Neural progenitor cell (in vitro differentiated cells): ENCODE measurements around the gene NFE2L1. TPM values are rescaled to one million over a fixed set of nuclear protein-coding genes. Genes with fewer than 3 reads are reported as not detected.

Source experiments
- DNase-seq: peaks from one replicate; pipeline ENCODE4 v3.0.0-alpha.2; 2016; ENCODE audit warnings: low spot score
- H2AFZ ChIP-seq: fragments of 200-600 bp; sonication (generic); replicated peaks from 2 replicates; pipeline ENCODE4 v1.6.1; 2016; ENCODE audit warnings: antibody characterized with exemption
- H3F3A ChIP-seq: fragments of 200-600 bp; sonication (generic); 2 replicates; pipeline ENCODE4 v1.6.1; 2016; ENCODE audit warnings: antibody characterized with exemption, low read depth
- H3K27ac ChIP-seq: fragments of 200-600 bp; sonication (generic); 2 replicates; pipeline ENCODE4 v1.5.1; 2016; ENCODE audit warnings: mild to moderate bottlenecking
- H3K27me3 ChIP-seq: fragments of 200-600 bp; sonication (generic); 2 replicates; pipeline ENCODE4 v1.6.1; 2016; ENCODE audit warnings: mild to moderate bottlenecking, moderate library complexity
- H3K36me3 ChIP-seq: fragments of 200-600 bp; sonication (generic); 2 replicates; pipeline ENCODE4 v1.5.1; 2016
- H3K4me1 ChIP-seq: fragments of 200-600 bp; sonication (generic); 2 replicates; pipeline ENCODE4 v1.6.1; 2016; ENCODE audit warnings: mixed run types
- H3K4me2 ChIP-seq: fragments of 200-600 bp; sonication (generic); 2 replicates; pipeline ENCODE4 v1.6.1; 2016
- H3K4me3 ChIP-seq: fragments of 200-600 bp; sonication (generic); 2 replicates; pipeline ENCODE4 v1.5.1; 2016
- H3K79me2 ChIP-seq: fragments of 200-600 bp; sonication (generic); 2 replicates; pipeline ENCODE4 v1.6.1; 2016; ENCODE audit warnings: low read depth
- H3K9ac ChIP-seq: fragments of 200-600 bp; sonication (generic); 2 replicates; pipeline ENCODE4 v1.6.1; 2016
- H3K9me3 ChIP-seq: fragments of 200-600 bp; sonication (generic); 2 replicates; pipeline ENCODE4 v1.5.1; 2016; ENCODE audit warnings: low read depth
- H4K20me1 ChIP-seq: fragments of 200-600 bp; sonication (generic); 2 replicates; pipeline ENCODE4 v1.6.1; 2016; ENCODE audit warnings: low read depth
- H3K27ac Mint-ChIP-seq: 3 replicates; pipeline ENCODE4 v1.8.0; 2021; ENCODE audit warnings: mixed read lengths
- H3K27me3 Mint-ChIP-seq: 2 replicates; pipeline ENCODE4 v1.8.0; 2022; ENCODE audit warnings: low read depth, mild to moderate bottlenecking, inconsistent platforms, moderate library complexity, mixed read lengths; ENCODE audit not compliant: insufficient read depth
- H3K36me3 Mint-ChIP-seq: 3 replicates; pipeline ENCODE4 v1.8.0; 2021; ENCODE audit warnings: mixed read lengths
- H3K4me1 Mint-ChIP-seq: 3 replicates; pipeline ENCODE4 v1.8.0; 2021; ENCODE audit warnings: mixed read lengths
- H3K4me3 Mint-ChIP-seq: 3 replicates; pipeline ENCODE4 v1.8.0; 2021; ENCODE audit warnings: mild to moderate bottlenecking, moderate library complexity, mixed read lengths
- H3K9me3 Mint-ChIP-seq: 3 replicates; pipeline ENCODE4 v1.8.0; 2020; ENCODE audit warnings: mixed read lengths
- EZH2 ChIP-seq: fragments of 200-600 bp; sonication (generic); IDR thresholded peaks from 2 replicates; pipeline ENCODE4 v1.6.1; 2017; ENCODE audit warnings: antibody characterized with exemption, mild to moderate bottlenecking, moderate library complexity
- EZH2phosphoT487 ChIP-seq: fragments of 200-600 bp; sonication (generic); IDR thresholded peaks from 2 replicates; pipeline ENCODE4 v1.6.1; 2017; ENCODE audit warnings: antibody characterized with exemption
- total RNA-seq: library from RNA; depleted of rRNA; stranded (reverse); fragments of >200 nt; gene quantifications from 2 replicates; pipeline ENCODE4 v1.2.3, GENCODE V29; 2015; ENCODE audit warnings: low replicate concordance
- TF ChIP-seq, protein P1 (sequence below): fragments of 200-600 bp; sonication (generic); IDR thresholded peaks from 2 replicates; pipeline ENCODE4 v1.5.1; 2017; ENCODE audit warnings: antibody characterized with exemption, mild to moderate bottlenecking

The NFE2L1 gene
- total RNA-seq, 1 donor from 2014 or later = 104 TPM

DNA sequence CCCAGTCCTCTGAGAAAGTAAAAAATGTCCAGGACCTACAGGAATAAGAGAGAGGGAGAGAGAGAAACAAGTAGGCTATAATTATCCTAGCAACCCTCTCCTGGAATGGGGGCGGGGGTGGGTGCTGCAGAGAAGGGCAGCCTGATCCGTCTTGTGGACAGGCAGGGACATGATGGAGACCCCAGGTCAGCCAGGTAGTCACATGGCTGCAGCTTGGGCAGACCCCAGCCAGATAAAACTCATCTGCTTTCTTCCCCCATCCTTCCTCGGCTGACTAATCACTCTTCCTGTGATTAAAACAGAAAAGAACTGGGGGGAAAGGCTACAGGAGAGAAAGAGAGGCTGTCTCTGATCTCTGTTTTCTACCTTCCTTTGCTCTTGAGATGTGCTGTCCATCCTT is 43.2 kb upstream of the NFE2L1 start:
- Histone ChIP-seq H3K9ac (no peak overlapping the region), H3K4me2 (peak overlapping the region; percentile 73), H4K20me1 (no peaks in the 10 kb centered on the region), H3K4me3 (no peak overlapping the region), H3K27me3 (no peaks in the 10 kb centered on the region), H3K36me3 (no peaks in the 10 kb centered on the region), H2AFZ (peak overlapping the region; percentile 39), H3K4me1 (peaks cover 63% of the 10 kb centered on the region), H3K9me3 (no peaks in the 10 kb centered on the region), H3K79me2 (no peaks in the 10 kb centered on the region), H3K27ac (peak overlapping the region; percentile 90), H3F3A (peaks cover 65% of the 10 kb centered on the region)
- Mint-ChIP-seq H3K4me1 (peaks cover 74% of the 10 kb centered on the region), H3K27me3 (peaks cover 11% of the 10 kb centered on the region), H3K27ac (peak overlapping the region; percentile 94), H3K36me3 (no peaks in the 10 kb centered on the region), H3K9me3 (no peaks in the 10 kb centered on the region), H3K4me3 (peak overlapping the region; percentile 69)
- no peak for DNase-seq
- TF ChIP-seq, protein P1, sequence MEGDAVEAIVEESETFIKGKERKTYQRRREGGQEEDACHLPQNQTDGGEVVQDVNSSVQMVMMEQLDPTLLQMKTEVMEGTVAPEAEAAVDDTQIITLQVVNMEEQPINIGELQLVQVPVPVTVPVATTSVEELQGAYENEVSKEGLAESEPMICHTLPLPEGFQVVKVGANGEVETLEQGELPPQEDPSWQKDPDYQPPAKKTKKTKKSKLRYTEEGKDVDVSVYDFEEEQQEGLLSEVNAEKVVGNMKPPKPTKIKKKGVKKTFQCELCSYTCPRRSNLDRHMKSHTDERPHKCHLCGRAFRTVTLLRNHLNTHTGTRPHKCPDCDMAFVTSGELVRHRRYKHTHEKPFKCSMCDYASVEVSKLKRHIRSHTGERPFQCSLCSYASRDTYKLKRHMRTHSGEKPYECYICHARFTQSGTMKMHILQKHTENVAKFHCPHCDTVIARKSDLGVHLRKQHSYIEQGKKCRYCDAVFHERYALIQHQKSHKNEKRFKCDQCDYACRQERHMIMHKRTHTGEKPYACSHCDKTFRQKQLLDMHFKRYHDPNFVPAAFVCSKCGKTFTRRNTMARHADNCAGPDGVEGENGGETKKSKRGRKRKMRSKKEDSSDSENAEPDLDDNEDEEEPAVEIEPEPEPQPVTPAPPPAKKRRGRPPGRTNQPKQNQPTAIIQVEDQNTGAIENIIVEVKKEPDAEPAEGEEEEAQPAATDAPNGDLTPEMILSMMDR = no peak
- TF ChIP-seq EZH2phosphoT487 = no peak
- TF ChIP-seq EZH2 = no peak

DNA sequence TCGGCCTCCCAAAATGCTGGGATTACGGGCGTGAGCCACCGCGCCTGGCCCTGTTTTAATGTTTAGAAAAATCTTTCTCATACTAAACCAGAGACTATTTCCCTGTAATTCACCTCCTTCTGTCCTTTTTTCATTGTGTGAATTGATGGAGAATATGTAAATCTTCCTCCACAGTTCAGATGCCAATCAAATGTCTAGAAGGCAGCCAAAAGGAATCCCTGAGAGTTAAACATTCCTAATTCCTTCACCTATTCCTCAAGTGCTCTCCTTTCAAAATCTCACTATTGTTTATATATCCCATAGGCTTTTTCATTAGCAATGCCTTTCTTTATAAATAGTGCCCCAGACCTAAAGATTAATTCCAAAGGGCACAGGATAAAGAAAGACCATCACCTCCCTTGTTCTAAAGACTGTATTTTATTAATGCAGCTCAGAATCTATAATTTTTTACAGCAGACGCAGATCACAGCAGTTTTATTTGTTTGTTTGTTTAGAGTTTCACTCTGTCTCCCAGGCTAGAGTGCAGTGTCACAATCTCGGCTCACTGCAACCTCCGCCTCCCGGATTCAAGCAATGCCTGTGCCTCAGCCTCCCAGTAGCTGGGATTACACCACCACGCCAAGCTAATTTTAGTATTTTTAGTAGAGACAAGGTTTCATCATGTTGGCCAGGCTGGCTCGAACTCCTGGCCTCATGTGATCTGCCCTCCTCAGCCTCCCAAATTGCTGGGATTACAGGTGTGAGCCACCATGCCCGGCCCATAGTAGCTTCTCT is 41.0 kb upstream of the NFE2L1 start:
- H2AFZ ChIP-seq = no peak overlapping the region
- Mint-ChIP-seq H3K36me3 (no peaks in the 10 kb centered on the region), H3K27me3 (peaks cover 9% of the 10 kb centered on the region), H3K9me3 (no peaks in the 10 kb centered on the region), H3K4me3 (no peak overlapping the region), H3K27ac (peak overlapping the region; percentile 39), H3K4me1 (peaks cover 78% of the 10 kb centered on the region)
- H4K20me1 ChIP-seq = no peaks in the 10 kb centered on the region
- no peak overlapping the region for H3K4me3 ChIP-seq
- no peak overlapping the region for H3K27ac ChIP-seq
- H3K36me3 ChIP-seq = no peaks in the 10 kb centered on the region
- H3K4me1 ChIP-seq = peaks cover 66% of the 10 kb centered on the region
- TF ChIP-seq EZH2 = no peak
- no peak for TF ChIP-seq EZH2phosphoT487
- TF ChIP-seq, protein P1 = no peak
- H3K79me2 ChIP-seq = no peaks in the 10 kb centered on the region
- H3K9ac ChIP-seq = no peak overlapping the region
- no peak for DNase-seq
- H3K27me3 ChIP-seq = no peaks in the 10 kb centered on the region
- H3K9me3 ChIP-seq = no peaks in the 10 kb centered on the region
- H3F3A ChIP-seq = peaks cover 67% of the 10 kb centered on the region
- no peak overlapping the region for H3K4me2 ChIP-seq

DNA sequence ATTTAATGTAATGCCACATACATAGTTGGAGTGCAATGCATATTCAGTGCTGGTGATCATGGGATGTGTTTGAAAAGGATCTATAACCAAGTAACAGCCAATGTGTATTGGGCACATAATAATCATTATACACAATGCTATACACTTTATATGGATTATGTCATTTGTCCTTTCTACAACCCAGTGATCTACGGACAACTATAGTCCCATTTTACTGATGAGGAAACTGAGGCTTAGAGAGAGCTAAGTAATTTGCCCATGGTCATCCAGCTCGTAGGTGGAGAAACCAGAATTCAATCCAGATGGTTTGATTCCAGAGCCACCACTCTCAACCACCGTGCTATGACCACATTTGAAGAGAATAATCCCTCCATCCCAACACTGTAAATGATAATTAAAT is 38.0 kb upstream of the NFE2L1 start:
- no peak overlapping the region for H3K9ac ChIP-seq
- no peak for DNase-seq
- no peak overlapping the region for H3K4me2 ChIP-seq
- H3K9me3 ChIP-seq = no peaks in the 10 kb centered on the region
- no peaks in the 10 kb centered on the region for H3K36me3 ChIP-seq
- H3K4me3 Mint-ChIP-seq = no peak overlapping the region
- peaks cover 77% of the 10 kb centered on the region for H3K4me1 Mint-ChIP-seq
- no peaks in the 10 kb centered on the region for H3K9me3 Mint-ChIP-seq
- H3K27ac Mint-ChIP-seq = peak overlapping the region; percentile 75
- peaks cover 63% of the 10 kb centered on the region for H3F3A ChIP-seq
- H3K79me2 ChIP-seq = no peaks in the 10 kb centered on the region
- TF ChIP-seq, protein P1 = no peak
- TF ChIP-seq EZH2 = no peak
- no peak for TF ChIP-seq EZH2phosphoT487
- no peaks in the 10 kb centered on the region for H3K27me3 ChIP-seq
- H3K4me1 ChIP-seq = peaks cover 63% of the 10 kb centered on the region
- H3K36me3 Mint-ChIP-seq = no peaks in the 10 kb centered on the region
- H3K27ac ChIP-seq = no peak overlapping the region
- H3K4me3 ChIP-seq = no peak overlapping the region
- peaks cover 7% of the 10 kb centered on the region for H3K27me3 Mint-ChIP-seq
- H2AFZ ChIP-seq = no peak overlapping the region
- H4K20me1 ChIP-seq = no peaks in the 10 kb centered on the region
